Measurements from ENCODE around the gene CST9.
A peak's percentile ranks its signal among the peaks of the same experiment; 100 is the strongest.

DNA sequence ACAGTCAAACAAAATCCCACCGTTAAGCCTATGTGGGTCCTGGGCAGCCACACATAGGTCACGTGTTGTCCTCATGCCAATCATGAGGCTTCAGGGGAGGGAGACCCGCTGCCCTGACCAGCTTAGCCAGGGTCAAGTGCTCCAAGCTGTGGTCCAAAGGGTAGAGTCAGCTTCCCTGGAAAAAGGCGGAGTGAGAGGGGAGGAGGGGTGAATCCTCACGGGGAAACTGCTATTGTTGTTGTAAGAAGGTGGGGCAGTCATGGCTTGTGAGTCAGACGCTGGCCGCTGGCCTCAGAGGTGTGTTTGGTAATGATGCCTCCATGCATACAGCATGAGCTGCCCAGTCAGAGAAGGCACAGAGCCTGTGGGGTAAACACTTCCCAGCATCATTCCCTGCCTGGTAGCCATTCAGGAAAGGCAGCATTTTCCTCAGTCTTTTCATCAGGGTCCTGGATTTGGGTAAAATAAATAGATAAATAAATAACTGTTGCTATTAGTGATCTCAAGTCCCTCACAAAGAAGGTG, 23.4 kb upstream of the CST9 start:
- TF ChIP-seq, protein P1, sequence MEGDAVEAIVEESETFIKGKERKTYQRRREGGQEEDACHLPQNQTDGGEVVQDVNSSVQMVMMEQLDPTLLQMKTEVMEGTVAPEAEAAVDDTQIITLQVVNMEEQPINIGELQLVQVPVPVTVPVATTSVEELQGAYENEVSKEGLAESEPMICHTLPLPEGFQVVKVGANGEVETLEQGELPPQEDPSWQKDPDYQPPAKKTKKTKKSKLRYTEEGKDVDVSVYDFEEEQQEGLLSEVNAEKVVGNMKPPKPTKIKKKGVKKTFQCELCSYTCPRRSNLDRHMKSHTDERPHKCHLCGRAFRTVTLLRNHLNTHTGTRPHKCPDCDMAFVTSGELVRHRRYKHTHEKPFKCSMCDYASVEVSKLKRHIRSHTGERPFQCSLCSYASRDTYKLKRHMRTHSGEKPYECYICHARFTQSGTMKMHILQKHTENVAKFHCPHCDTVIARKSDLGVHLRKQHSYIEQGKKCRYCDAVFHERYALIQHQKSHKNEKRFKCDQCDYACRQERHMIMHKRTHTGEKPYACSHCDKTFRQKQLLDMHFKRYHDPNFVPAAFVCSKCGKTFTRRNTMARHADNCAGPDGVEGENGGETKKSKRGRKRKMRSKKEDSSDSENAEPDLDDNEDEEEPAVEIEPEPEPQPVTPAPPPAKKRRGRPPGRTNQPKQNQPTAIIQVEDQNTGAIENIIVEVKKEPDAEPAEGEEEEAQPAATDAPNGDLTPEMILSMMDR (IDR thresholded peaks at IDR 0.05 in 2 of 3, conservative IDR thresholded peaks at IDR 0.05 in 1 of 3; ENCODE audit: borderline replicate concordance in 1 of 3, insufficient read depth in 1 of 3, low read depth in 2 of 3, low read length in 2 of 3), result no peak
- TF ChIP-seq POLR2A (IDR thresholded peaks at IDR 0.05; ENCODE audit: borderline replicate concordance, extremely low read depth, insufficient read depth, insufficient read length), result no peak
- no peak for TF ChIP-seq RAD21 (IDR thresholded peaks at IDR 0.05; ENCODE audit: low read depth)
- TF ChIP-seq EZH2phosphoT487 (IDR thresholded peaks at IDR 0.05; ENCODE audit: borderline replicate concordance), result no peak
- peak; percentile 30; the same call in 1 of the 2 replicates for TF ChIP-seq JUND (IDR thresholded peaks at IDR 0.05)
- no peak for TF ChIP-seq EZH2 (IDR thresholded peaks at IDR 0.05)
- TF ChIP-seq, protein P2, sequence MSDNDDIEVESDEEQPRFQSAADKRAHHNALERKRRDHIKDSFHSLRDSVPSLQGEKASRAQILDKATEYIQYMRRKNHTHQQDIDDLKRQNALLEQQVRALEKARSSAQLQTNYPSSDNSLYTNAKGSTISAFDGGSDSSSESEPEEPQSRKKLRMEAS (IDR thresholded peaks at IDR 0.05), result peak; percentile 81
- no peak for TF ChIP-seq POLR2AphosphoS5 (IDR thresholded peaks at IDR 0.05; ENCODE audit: low read depth, low read length)

Measured in HCT116 (cell line).